Adrenal gland (tissue), 5 donors: ENCODE data around the gene LRP1.

Source experiments
- CTCF ChIP-seq, 6 experiments: fragments of 450-650 bp in 4 of 6; fragments of 200-600 bp in 2 of 6; sonication (generic) in 1 of 6; IDR thresholded peaks; 1 replicate in 5 of 6; 2 replicates in 1 of 6; pipeline versions ENCODE4 v1.5.1 to v1.8.0; 2016 to 2021; ENCODE audit warnings: antibody characterized with exemption in 6 of 6, mild to moderate bottlenecking in 2 of 6, moderate library complexity in 1 of 6
- POLR2A ChIP-seq, 2 donors: fragments of 450-650 bp; IDR thresholded peaks; one replicate each; pipeline ENCODE4 v1.6.1; 2017; ENCODE audit warnings: antibody characterized with exemption in 2 of 2, mild to moderate bottlenecking in 2 of 2, moderate library complexity in 1 of 2
- donor health status: DM: no; HTN: no; CAD: no.

- TF ChIP-seq CTCF (IDR thresholded peaks at IDR 0.05) (no peak), POLR2A (IDR thresholded peaks at IDR 0.05) (no peak)
These were observed 1.1 kb downstream of the LRP1 start for GRCh38 chr12:57129321-57129842.
